SU-DHL-6 (cell line): Measurements from ENCODE around the gene PRDM1.

Source experiments
- H2AFZ ChIP-seq: fragments of 200-600 bp; sonication (generic); 2 replicates; pipeline ENCODE4 v1.6.1; 2014; ENCODE audit warnings: low read depth, mild to moderate bottlenecking, moderate library complexity, mixed read lengths, antibody characterized with exemption, low read length; ENCODE audit not compliant: severe bottlenecking
- H3F3A ChIP-seq: fragments of 200-600 bp; shearing (Covaris generic); 2 replicates; pipeline ENCODE4 v1.6.0; 2016; ENCODE audit warnings: antibody characterized with exemption, mild to moderate bottlenecking; ENCODE audit not compliant: insufficient read depth
- H3K27ac ChIP-seq: fragments of 200-600 bp; sonication (generic); 2 replicates; pipeline ENCODE4 v1.5.1; 2016; ENCODE audit warnings: low read depth, mild to moderate bottlenecking, low read length, moderate library complexity, mixed read lengths
- H3K27me3 ChIP-seq: fragments of 200-600 bp; sonication (generic), shearing (Covaris generic); 2 replicates; pipeline ENCODE4 v1.6.0; 2014; ENCODE audit warnings: mild to moderate bottlenecking, low read length
- H3K36me3 ChIP-seq: fragments of 200-600 bp; sonication (generic); 2 replicates; pipeline ENCODE4 v1.6.1; 2014; ENCODE audit warnings: mild to moderate bottlenecking, low read length, mixed read lengths
- H3K4me2 ChIP-seq: fragments of 300-600, 200-600 bp; shearing (Covaris generic), sonication (generic); 2 replicates; pipeline ENCODE4 v1.6.0; 2014; ENCODE audit warnings: low read length, low read depth, mild to moderate bottlenecking; ENCODE audit not compliant: poor library complexity, severe bottlenecking
- H3K4me3 ChIP-seq: fragments of 200-600 bp; sonication (generic); 2 replicates; pipeline ENCODE4 v1.5.1; 2014; ENCODE audit warnings: antibody characterized with exemption, low read length, mild to moderate bottlenecking, mixed read lengths; ENCODE audit not compliant: insufficient read depth, poor library complexity, severe bottlenecking
- H3K79me2 ChIP-seq: fragments of 200-600 bp; sonication (generic); 2 replicates; pipeline ENCODE4 v1.6.1; 2014; ENCODE audit warnings: mild to moderate bottlenecking, low read length, moderate library complexity; ENCODE audit not compliant: insufficient read depth
- H3K9ac ChIP-seq: fragments of 200-600 bp; sonication (generic); 2 replicates; pipeline ENCODE4 v1.7.0; 2014; ENCODE audit warnings: mild to moderate bottlenecking, low read length
- H3K9me2 ChIP-seq: fragments of 200-600 bp; sonication (generic); replicated peaks from 2 replicates; pipeline ENCODE4 v1.6.1; 2014; ENCODE audit warnings: low read length; ENCODE audit not compliant: insufficient read depth
- H3K9me3 ChIP-seq: fragments of 200-600 bp; sonication (generic); 2 replicates; pipeline ENCODE4 v1.6.1; 2014; ENCODE audit warnings: low read length, mixed read lengths; ENCODE audit not compliant: insufficient read depth
- H4K20me1 ChIP-seq: fragments of 200-600 bp; sonication (generic); 2 replicates; pipeline ENCODE4 v1.6.1; 2014; ENCODE audit warnings: low read depth, mild to moderate bottlenecking, antibody characterized with exemption, low read length, moderate library complexity, mixed read lengths
- CTCF ChIP-seq: fragments of 200-600 bp; sonication (generic); IDR thresholded peaks from one replicate; pipeline ENCODE4 v1.5.1; 2017; ENCODE audit warnings: antibody characterized with exemption, mild to moderate bottlenecking, low read length, moderate library complexity; ENCODE audit not compliant: insufficient read depth, poor library complexity, severe bottlenecking
- EZH2phosphoT487 ChIP-seq: fragments of 200-600 bp; sonication (generic), shearing (Covaris generic); conservative IDR thresholded peaks from 2 replicates; pipeline ENCODE4 v1.6.1; 2018; ENCODE audit warnings: mild to moderate bottlenecking, antibody characterized with exemption, low read length, moderate library complexity, mixed read lengths

Gene PRDM1

DNA sequence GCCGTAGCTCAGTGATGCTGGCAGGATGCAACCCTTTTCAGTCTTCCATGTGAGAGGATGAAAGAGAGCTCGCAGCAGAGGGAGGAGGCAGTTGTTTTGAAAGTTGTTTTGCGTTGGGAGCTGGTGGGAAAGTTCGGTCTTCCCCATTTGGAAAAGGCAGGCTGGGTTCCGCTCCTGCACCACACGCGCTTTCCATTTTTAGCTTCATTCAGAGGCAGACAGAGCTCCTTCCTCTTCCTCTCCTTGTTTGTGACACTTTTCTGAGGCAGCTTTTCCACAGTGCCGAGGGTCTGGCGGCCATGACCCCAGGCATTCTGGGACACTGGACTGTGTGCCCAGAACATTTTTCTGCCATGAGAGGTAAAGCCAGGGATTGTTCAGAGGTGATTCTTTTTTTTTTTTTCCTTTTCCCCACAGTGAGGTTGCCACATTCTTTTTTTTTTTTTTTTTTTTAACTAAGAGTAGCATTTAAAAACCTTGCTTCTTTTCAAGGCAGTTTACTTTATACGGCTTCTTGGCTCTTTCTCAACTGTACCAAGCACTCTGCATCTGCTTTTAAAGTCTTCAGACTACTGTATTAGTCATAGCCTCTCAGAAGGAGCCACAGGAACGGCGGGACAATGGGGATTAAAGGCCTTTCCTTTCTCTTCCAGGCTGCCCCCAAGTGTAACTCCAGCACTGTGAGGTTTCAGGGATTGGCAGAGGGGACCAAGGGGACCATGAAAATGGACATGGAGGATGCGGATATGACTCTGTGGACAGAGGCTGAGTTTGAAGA lies 1.6 kb downstream of the PRDM1 start:
- Histone ChIP-seq H3K9ac (no peak overlapping the region), H3K4me2 (no peak overlapping the region), H3K9me3 (no peaks in the 10 kb centered on the region), H3K9me2 (no peaks in the 10 kb centered on the region), H3F3A (no peaks in the 10 kb centered on the region), H3K4me3 (no peak overlapping the region), H4K20me1 (no peaks in the 10 kb centered on the region), H3K27me3 (no peaks in the 10 kb centered on the region), H2AFZ (no peak overlapping the region), H3K36me3 (no peaks in the 10 kb centered on the region), H3K79me2 (no peaks in the 10 kb centered on the region), H3K27ac (no peak overlapping the region)
- TF ChIP-seq EZH2phosphoT487, result no peak
- TF ChIP-seq CTCF, result no peak

DNA sequence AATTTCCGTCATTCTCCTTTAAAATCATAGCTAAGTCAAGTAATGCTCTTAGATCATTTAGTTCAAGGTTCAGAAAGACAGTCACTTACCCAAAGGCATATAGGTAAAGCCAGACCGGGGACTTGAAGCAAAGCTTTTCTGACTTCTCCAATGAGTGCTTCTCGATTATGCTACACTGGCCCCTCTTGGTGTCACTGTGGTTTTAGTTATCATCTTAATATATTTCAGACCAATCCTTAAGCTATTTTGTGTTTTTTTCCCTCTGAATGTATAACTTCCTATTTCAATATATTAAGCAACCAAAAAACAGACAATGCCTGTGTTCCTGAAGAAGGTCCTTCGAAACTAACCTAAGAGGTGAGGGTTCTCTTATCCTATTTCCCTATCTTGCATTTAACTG lies 3.9 kb downstream of the PRDM1 start:
- no peaks in the 10 kb centered on the region for H3K9me2 ChIP-seq
- H3K4me3 ChIP-seq, result no peak overlapping the region
- no peaks in the 10 kb centered on the region for H3K79me2 ChIP-seq
- H3K9ac ChIP-seq, result no peak overlapping the region
- no peak overlapping the region for H3K27ac ChIP-seq
- H3F3A ChIP-seq, result no peaks in the 10 kb centered on the region
- no peaks in the 10 kb centered on the region for H4K20me1 ChIP-seq
- TF ChIP-seq CTCF, result no peak
- no peak for TF ChIP-seq EZH2phosphoT487
- no peak overlapping the region for H3K4me2 ChIP-seq
- no peaks in the 10 kb centered on the region for H3K36me3 ChIP-seq
- H2AFZ ChIP-seq, result no peak overlapping the region
- H3K27me3 ChIP-seq, result no peaks in the 10 kb centered on the region
- H3K9me3 ChIP-seq, result no peaks in the 10 kb centered on the region

DNA sequence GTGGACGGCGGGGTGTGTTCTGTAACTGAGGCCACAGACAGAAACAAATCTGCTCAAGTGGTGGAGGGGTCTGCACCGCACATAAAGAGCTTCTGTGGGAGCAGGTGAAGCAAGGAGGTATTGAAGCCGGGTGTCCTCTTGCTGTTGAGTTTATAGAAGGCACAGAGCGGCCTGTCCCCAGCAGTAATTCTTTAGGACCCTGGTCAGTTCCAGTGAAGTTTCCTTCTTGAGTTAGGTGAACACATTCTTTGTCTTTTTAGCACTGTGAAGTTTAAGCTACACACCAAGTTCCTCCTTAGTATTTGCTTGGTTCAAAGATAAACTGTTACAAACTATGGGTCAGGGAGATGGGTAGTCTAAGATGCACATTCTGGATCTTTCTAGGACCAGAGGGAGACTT lies 6.1 kb downstream of the PRDM1 start:
- no peaks in the 10 kb centered on the region for H3F3A ChIP-seq
- no peak overlapping the region for H3K4me3 ChIP-seq
- H3K9me2 ChIP-seq, result no peaks in the 10 kb centered on the region
- H3K27me3 ChIP-seq, result no peaks in the 10 kb centered on the region
- no peak overlapping the region for H3K4me2 ChIP-seq
- no peaks in the 10 kb centered on the region for H4K20me1 ChIP-seq
- H3K27ac ChIP-seq, result no peak overlapping the region
- H3K9me3 ChIP-seq, result no peaks in the 10 kb centered on the region
- no peak overlapping the region for H3K9ac ChIP-seq
- no peaks in the 10 kb centered on the region for H3K79me2 ChIP-seq
- no peak overlapping the region for H2AFZ ChIP-seq
- no peak for TF ChIP-seq EZH2phosphoT487
- no peak for TF ChIP-seq CTCF
- no peaks in the 10 kb centered on the region for H3K36me3 ChIP-seq
